OCI-LY3 (cell line): ENCODE measurements around the gene ZNF775.

ENCODE experiments used
- CTCF ChIP-seq: fragments of 200-600, 300-600 bp; sonication (generic); IDR thresholded peaks from 2 replicates; pipeline ENCODE4 v1.5.1; 2014; ENCODE audit warnings: antibody characterized with exemption, low read length, low read depth
- EZH2phosphoT487 ChIP-seq: fragments of 200-600 bp; shearing (Covaris generic); IDR thresholded peaks from 2 replicates; pipeline ENCODE4 v1.6.1; 2018; ENCODE audit warnings: antibody characterized with exemption, mixed run types, low read depth

DNA sequence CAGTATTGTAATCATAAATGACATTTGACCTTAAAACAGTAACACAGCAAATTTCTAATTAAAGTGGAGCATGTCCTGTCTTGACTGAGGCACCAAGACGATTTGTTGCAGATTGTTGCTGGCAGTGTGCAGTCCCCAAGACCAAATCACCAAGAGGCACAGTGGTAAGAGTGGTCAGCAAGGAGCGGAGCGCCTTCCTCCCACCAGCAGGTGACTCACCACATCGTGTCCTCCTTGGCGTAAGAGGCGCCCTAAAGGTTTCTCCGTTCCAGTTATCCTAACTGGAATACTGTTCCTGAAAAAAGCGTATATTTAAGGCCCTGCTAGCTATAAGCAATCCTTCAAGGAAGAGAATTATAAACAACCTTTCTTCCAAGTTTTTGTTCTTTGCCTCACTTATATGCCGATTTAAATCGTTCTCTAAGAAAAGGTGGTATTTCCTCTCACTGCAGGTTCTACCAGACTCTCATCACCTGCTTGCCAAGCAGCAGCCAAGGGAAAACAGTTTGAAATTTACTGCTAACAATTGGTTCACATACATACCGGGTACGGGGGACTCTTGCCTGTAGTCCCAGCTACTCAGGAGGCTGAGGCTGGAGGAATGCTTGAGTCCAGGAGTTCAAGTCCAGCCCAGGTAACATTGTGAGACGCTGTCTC, 21.2 kb upstream of the ZNF775 start:
- TF ChIP-seq CTCF, result no peak; the same call in 1 of the 2 replicates
- no peak for TF ChIP-seq EZH2phosphoT487
